Measurements from ENCODE around the gene ANXA10.

DNA sequence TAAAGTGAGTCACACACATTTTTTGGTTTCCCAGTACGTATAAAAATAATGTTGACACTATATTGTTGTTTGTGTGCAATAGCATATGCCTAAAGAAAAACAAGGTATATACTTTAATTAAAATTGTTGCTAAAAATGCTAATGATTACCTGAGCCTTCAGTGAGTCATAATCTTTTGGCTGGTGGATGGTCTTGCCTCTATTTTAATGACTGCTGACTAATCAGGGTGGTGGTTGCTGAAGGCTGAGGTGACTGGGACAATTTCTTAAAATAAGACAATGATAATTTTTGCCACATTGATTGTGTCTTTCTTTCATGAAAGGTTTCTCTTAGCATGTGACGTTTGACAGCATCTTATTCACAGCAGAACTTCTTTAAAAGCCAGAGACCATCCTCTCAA is 21.0 kb upstream of the ANXA10 start:
- TF ChIP-seq POLR2AphosphoS5 (IDR thresholded peaks at IDR 0.05): no peak
- no peak for TF ChIP-seq POLR2A (IDR thresholded peaks at IDR 0.05)
